K562 (cell line): ENCODE results near the gene ITGA2B. TPM values are rescaled to one million over a fixed set of nuclear protein-coding genes. Genes with fewer than 3 reads are reported as not detected.
A peak's percentile ranks its signal among the peaks of the same experiment; 100 is the strongest.
"Not testable (repeated sequence)": the region's sequence is repeated elsewhere in the genome, so short reads cannot be mapped to it uniquely, and the experiment has no call there.

Experiments used
- ATAC-seq: fragments of 200-7000 bp; cut with Tn5 transposase; 3 replicates; pipeline ENCODE4 v1.9.1; 2020; ENCODE audit warnings: moderate library complexity
- BruUV-seq: library from RNA; stranded (reverse); fragments of 400-500 nt; replicated peaks from 2 replicates; lab custom pipeline; 2021; lab: Mats Ljungman, UMichigan
- CTCF ChIA-PET: fragments of 300-600 bp; formaldehyde crosslinking; extraction: SDS; loops from one replicate; lab custom pipeline; 2021; ENCODE audit warnings: low intra/inter-chr PET ratio; lab: Yijun Ruan, JAX
- POLR2A ChIA-PET: fragments of 300-600, 350-650 bp; sonication (Branson Sonifier 250); formaldehyde crosslinking; extraction: SDS; loops from one replicate; lab custom pipeline; 2021; ENCODE audit warnings: antibody characterized with exemption, inconsistent platforms; lab: Yijun Ruan, JAX
- DNase-seq, 4 experiments: peaks; one replicate each; pipeline versions ENCODE4 v3.0.0 to v3.0.0-alpha.2; 2011 to 2018; ENCODE audit warnings: low spot score in 3 of 4, mixed read lengths in 3 of 4; ENCODE audit errors: extremely low read depth in 1 of 4
- FAIRE-seq: peaks from 2 replicates; lab custom pipeline; 2011; peaks lifted over from hg19 to GRCh38; lab: Jason Lieb, UNC
- H2AFZ ChIP-seq: 2 replicates; pipeline ENCODE4 v1.6.0; 2011; ENCODE audit warnings: low read depth, low read length, control low read depth, inconsistent platforms
- H3K27ac ChIP-seq: fragments of 200-600 bp; 3 replicates; pipeline ENCODE4 v1.8.0; 2011; ENCODE audit warnings: low read depth, mild to moderate bottlenecking, control low read depth, inconsistent platforms, low read length, moderate library complexity, mixed read lengths; ENCODE audit errors: extremely low read depth
- H3K27me3 ChIP-seq, 2 experiments: fragments of 300-600 bp in 1 of 2; 2 replicates in 1 of 2; 3 replicates in 1 of 2; pipeline versions ENCODE4 v1.6.0 to v1.8.0; 2011; ENCODE audit warnings: inconsistent platforms in 2 of 2, low read length in 2 of 2, mild to moderate bottlenecking in 1 of 2, mixed read lengths in 1 of 2, moderate library complexity in 1 of 2; ENCODE audit not compliant: control insufficient read depth in 2 of 2, insufficient read depth in 2 of 2
- H3K36me3 ChIP-seq: fragments of 300-600 bp; 3 replicates; pipeline ENCODE4 v1.8.0; 2011; ENCODE audit warnings: mild to moderate bottlenecking, low read length, inconsistent platforms; ENCODE audit not compliant: control insufficient read depth, insufficient read depth
- H3K4me1 ChIP-seq, 2 experiments: fragments of 200-600 bp in 1 of 2; replicated peaks in 1 of 2; 2 replicates in 1 of 2; 3 replicates in 1 of 2; pipeline versions ENCODE4 v1.5.1 to v1.8.0; 2011; ENCODE audit warnings: inconsistent platforms in 2 of 2, low read length in 2 of 2, mild to moderate bottlenecking in 1 of 2, mixed read lengths in 1 of 2, moderate library complexity in 1 of 2; ENCODE audit not compliant: control insufficient read depth in 2 of 2, insufficient read depth in 2 of 2
- H3K4me2 ChIP-seq: 2 replicates; pipeline ENCODE4 v1.6.1; 2011; ENCODE audit warnings: low read length, control low read depth, inconsistent platforms, mixed read lengths; ENCODE audit not compliant: insufficient read depth
- H3K4me3 ChIP-seq: fragments of 200-600 bp; sonication (generic), shearing (Covaris generic); 2 replicates; pipeline ENCODE4 v1.5.1; 2016; ENCODE audit warnings: control low read depth, inconsistent platforms
- H3K79me2 ChIP-seq: fragments of 200-600 bp; 3 replicates; pipeline ENCODE4 v1.8.0; 2011; ENCODE audit warnings: low read length, inconsistent platforms; ENCODE audit not compliant: control insufficient read depth, insufficient read depth
- H3K9ac ChIP-seq, 2 experiments: 2 replicates each; pipeline versions ENCODE4 v1.6.0 to v1.6.1; 2011; ENCODE audit warnings: low read depth in 2 of 2, low read length in 2 of 2, control low read depth in 1 of 2, inconsistent platforms in 1 of 2, mild to moderate bottlenecking in 1 of 2, mixed read lengths in 1 of 2; ENCODE audit not compliant: insufficient read depth in 1 of 2
- H3K9me1 ChIP-seq: one replicate; pipeline ENCODE4 v1.6.0; 2011; ENCODE audit warnings: inconsistent platforms, mild to moderate bottlenecking, low read length, moderate library complexity; ENCODE audit not compliant: control insufficient read depth, insufficient read depth
- H3K9me3 ChIP-seq: replicated peaks from 2 replicates; pipeline ENCODE4 v1.5.1; 2011; ENCODE audit warnings: low read depth, low read length, inconsistent platforms; ENCODE audit not compliant: control insufficient read depth, insufficient read depth
- H4K20me1 ChIP-seq: replicated peaks from 2 replicates; pipeline ENCODE4 v1.6.1; 2011; ENCODE audit warnings: low read length, inconsistent platforms, mixed read lengths; ENCODE audit not compliant: control insufficient read depth, insufficient read depth
- MEIS2 ChIP-seq: fragments of 450-650 bp; IDR thresholded peaks from 2 replicates; pipeline ENCODE4 v1.6.1; 2014; ENCODE audit warnings: mild to moderate bottlenecking; ENCODE audit not compliant: partially characterized antibody
- NFYB ChIP-seq: IDR thresholded peaks from 2 replicates; pipeline ENCODE4 v1.6.1; 2011; ENCODE audit warnings: mild to moderate bottlenecking, moderate library complexity; ENCODE audit not compliant: insufficient read length; ENCODE audit errors: extremely low read depth
- SUPT5H ChIP-seq: fragments of 450-650 bp; IDR thresholded peaks from 2 replicates; pipeline ENCODE4 v1.6.1; 2016
- WGBS: fragments of 100-300 bp; shearing (Covaris generic); methylation state at CpG from one replicate; pipeline ENCODE4 v1.1.6; 2016; ENCODE audit warnings: low coverage, mixed read lengths; ENCODE audit not compliant: insufficient coverage; ENCODE audit errors: missing lambda C conversion rate; 5-methylcytosine and 5-hydroxymethylcytosine counted together
- in situ Hi-C: fragments of 300-500 bp; cut with MboI; formaldehyde crosslinking; loops from 4 replicates; pipeline ENCODE4 v1.15.0; 2018; ENCODE audit warnings: inconsistent platforms, mixed read lengths
- intact Hi-C: fragments of 100-400 bp; cut with micrococcal nuclease; formaldehyde crosslinking; loops from 2 replicates; pipeline ENCODE4 v1.14.2; 2022
- polyA plus RNA-seq, 8 experiments: library from polyadenylated mRNA; depleted of rRNA in 4 of 8; stranded (reverse) in 5 of 8; unstranded in 3 of 8; fragments of >200 nt; fragmentation: Nextera tagmentation in 2 of 8; fragmentation: Illumina TruSeq in 1 of 8; extraction: Ambion mirVana in 2 of 8; extraction: Trizol in 1 of 8; gene quantifications; 2 replicates each; pipeline versions ENCODE4 v1.2.1 to v1.2.3, GENCODE V29; 2011 to 2014; ENCODE audit warnings: inconsistent platforms in 1 of 8, missing spikeins in 1 of 8
- total RNA-seq, 7 experiments: library from RNA; depleted of rRNA in 6 of 7; stranded (reverse); fragments of >200 nt in 6 of 7; fragmentation: Illumina TruSeq in 2 of 7; extraction: Trizol in 2 of 7; gene quantifications; 2 replicates each; pipeline versions ENCODE4 v1.2.1 to v1.2.3, GENCODE V29; 2011 to 2021; ENCODE audit warnings: low replicate concordance in 1 of 7
- TF ChIP-seq, protein P1 (sequence below): fragments of 450-650 bp; IDR thresholded peaks from 2 replicates; pipeline ENCODE4 v1.6.1; 2016

Gene ITGA2B
- total and polyA plus RNA-seq, 9 of the 15 experiments (the other 6 are each of a cell fraction or from before 2014, with no cell fraction given) = 1.1 to 26.4 (median 5.6) TPM

DNA sequence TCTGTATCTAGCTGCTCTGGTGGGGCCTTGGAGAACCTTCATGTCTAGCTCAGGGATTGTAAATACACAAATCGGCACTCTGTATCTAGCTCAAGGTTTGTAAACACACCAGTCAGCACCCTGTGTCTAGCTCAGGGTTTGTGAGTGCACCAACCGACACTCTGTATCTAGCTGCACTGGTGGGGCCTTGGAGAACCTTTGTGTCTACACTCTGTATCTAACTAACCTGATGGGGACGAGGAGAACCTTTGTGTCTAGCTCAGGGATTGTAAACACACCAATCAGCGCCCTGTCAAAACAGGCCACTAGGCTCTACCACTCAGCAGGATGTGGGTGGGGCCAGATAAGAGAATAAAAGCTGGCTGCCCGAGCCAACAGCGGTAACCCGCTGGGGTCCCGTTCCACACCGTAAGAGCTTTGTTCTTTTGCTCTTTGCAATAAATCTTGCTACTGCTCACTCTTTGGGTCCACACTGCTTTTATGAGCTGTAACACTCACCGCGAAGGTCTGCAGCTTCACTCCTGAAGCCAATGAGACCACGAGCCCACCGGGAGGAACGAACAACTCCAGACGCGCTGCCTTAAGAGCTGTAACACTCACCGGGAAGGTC lies 19.9 kb downstream of the ITGA2B start:
- CTCF ChIA-PET = not testable (repeated sequence)
- H3K4me1 ChIP-seq = peaks cover 8 to 12% of the 10 kb centered on the region in 2 experiments; a peak in 4 of 5 replicates

More for the DNA sequence above, 19.9 kb downstream of the ITGA2B start:
- H3K4me2 ChIP-seq, in situ Hi-C loops, ATAC-seq, FAIRE-seq, H4K20me1 ChIP-seq, intact Hi-C loops, BruUV-seq, H3K9ac ChIP-seq, H3K79me2 ChIP-seq, H3K36me3 ChIP-seq, DNase-seq, H3K27me3 ChIP-seq, H3K27ac ChIP-seq, H3K9me3 ChIP-seq, H3K4me3 ChIP-seq, H3K9me1 ChIP-seq: not testable (repeated sequence)
- POLR2A ChIA-PET = interaction anchor here (0.6 to 1.4 kb wide), 6 partner anchors 11 to 471 kb away, joined by 3 to 4 read pairs (median 3); partner anchors contain the start of gene ITGA2B
- 0 out of 2 replicates have a peak overlapping the region, but pooled peaks have one; percentile 9 for H2AFZ ChIP-seq
- 26% methylated on average over 9 of the region's 17 CpGs for WGBS
- TF ChIP-seq, protein P1, sequence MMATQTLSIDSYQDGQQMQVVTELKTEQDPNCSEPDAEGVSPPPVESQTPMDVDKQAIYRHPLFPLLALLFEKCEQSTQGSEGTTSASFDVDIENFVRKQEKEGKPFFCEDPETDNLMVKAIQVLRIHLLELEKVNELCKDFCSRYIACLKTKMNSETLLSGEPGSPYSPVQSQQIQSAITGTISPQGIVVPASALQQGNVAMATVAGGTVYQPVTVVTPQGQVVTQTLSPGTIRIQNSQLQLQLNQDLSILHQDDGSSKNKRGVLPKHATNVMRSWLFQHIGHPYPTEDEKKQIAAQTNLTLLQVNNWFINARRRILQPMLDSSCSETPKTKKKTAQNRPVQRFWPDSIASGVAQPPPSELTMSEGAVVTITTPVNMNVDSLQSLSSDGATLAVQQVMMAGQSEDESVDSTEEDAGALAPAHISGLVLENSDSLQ = peak; percentile 42; the same call in 1 of the 2 replicates
- 0 out of 2 replicates have a peak, but pooled peaks have one; percentile 24 for TF ChIP-seq SUPT5H
- peak; percentile 39 for TF ChIP-seq NFYB
- TF ChIP-seq MEIS2 = peak; percentile 48
